HL-60/S4 treated with phorbol 12-myristate 13-acetate at 8.2 ng/mL for 4 days and 3 days (cell line): ENCODE results near the gene EHBP1.

ENCODE experiments used
- in situ Hi-C: fragments of 300-500 bp; cut with MboI; formaldehyde crosslinking; loops from 2 replicates; pipeline ENCODE4 v1.15.0; 2022; ENCODE audit warnings: low sequenced_read_pairs

Gene EHBP1

GRCh38 chr2:62939735-62940491 is 234.4 kb downstream of the EHBP1 start:
- in situ Hi-C loops = no loop called here

- in situ Hi-C loops = no loop called here
Observed at GRCh38 chr2:62940697-62941096, 235.2 kb downstream of the EHBP1 start.

- in situ Hi-C loops = no loop called here
Observed at GRCh38 chr2:62941413-62941812, 235.9 kb downstream of the EHBP1 start.

- in situ Hi-C loops = no loop called here
Observed at GRCh38 chr2:62944362-62944761, 238.8 kb downstream of the EHBP1 start.

GRCh38 chr2:62947403-62947802 is 241.9 kb downstream of the EHBP1 start:
- in situ Hi-C loops = no loop called here

- in situ Hi-C loops = no loop called here
Observed at GRCh38 chr2:62956651-62957050, 251.1 kb downstream of the EHBP1 start.

- in situ Hi-C loops = no loop called here
Observed at GRCh38 chr2:62958206-62958605, 252.7 kb downstream of the EHBP1 start.

- in situ Hi-C loops = no loop called here
Observed at GRCh38 chr2:62964050-62964449, 258.5 kb downstream of the EHBP1 start.

- in situ Hi-C loops = no loop called here
Observed at GRCh38 chr2:62964671-62965070, 259.2 kb downstream of the EHBP1 start.

- in situ Hi-C loops = no loop called here
Observed at GRCh38 chr2:62966991-62967390, 261.5 kb downstream of the EHBP1 start.

- in situ Hi-C loops = no loop called here
Observed at GRCh38 chr2:62968168-62968567, 262.7 kb downstream of the EHBP1 start.

GRCh38 chr2:62968668-62969067 is 263.2 kb downstream of the EHBP1 start:
- in situ Hi-C loops = no loop called here

- in situ Hi-C loops = no loop called here
Observed at GRCh38 chr2:62971936-62972335, 266.4 kb downstream of the EHBP1 start.

GRCh38 chr2:62972601-62973000 is 267.1 kb downstream of the EHBP1 start:
- in situ Hi-C loops = no loop called here

GRCh38 chr2:62974999-62975398 is 269.5 kb downstream of the EHBP1 start:
- in situ Hi-C loops = no loop called here

GRCh38 chr2:62991605-62992004 is 286.1 kb downstream of the EHBP1 start:
- in situ Hi-C loops = no loop called here

- in situ Hi-C loops = no loop called here
Observed at GRCh38 chr2:62992561-62992960, 287.0 kb downstream of the EHBP1 start.

GRCh38 chr2:62994206-62994605 is 288.7 kb downstream of the EHBP1 start:
- in situ Hi-C loops = no loop called here

- in situ Hi-C loops = no loop called here
Observed at GRCh38 chr2:62996534-62997186, 291.1 kb downstream of the EHBP1 start.

- in situ Hi-C loops = no loop called here
Observed at GRCh38 chr2:62998949-62999348, 293.4 kb downstream of the EHBP1 start.

GRCh38 chr2:62999905-63000304 is 294.4 kb downstream of the EHBP1 start:
- in situ Hi-C loops = no loop called here

- in situ Hi-C loops = no loop called here
Observed at GRCh38 chr2:63000801-63001200, 295.3 kb downstream of the EHBP1 start.

GRCh38 chr2:63001576-63001975 is 296.1 kb downstream of the EHBP1 start:
- in situ Hi-C loops = no loop called here
